Measurements from ENCODE around the gene STIM1. TPM values are rescaled to one million over a fixed set of nuclear protein-coding genes. Genes with fewer than 3 reads are reported as not detected.

The STIM1 gene
- total RNA-seq, 4 donors from 2014 or later = 42.2 to 71.0 (median 51.1) TPM

GRCh38 chr11:3927129-3927796 lies 71.8 kb downstream of the STIM1 start:
- ATAC-seq (ENCODE audit: low FRiP score) (no peak), DNase-seq (ENCODE audit: low spot score) (no peak)
- TF ChIP-seq CTCF (IDR thresholded peaks at IDR 0.05) = no peak

DNA sequence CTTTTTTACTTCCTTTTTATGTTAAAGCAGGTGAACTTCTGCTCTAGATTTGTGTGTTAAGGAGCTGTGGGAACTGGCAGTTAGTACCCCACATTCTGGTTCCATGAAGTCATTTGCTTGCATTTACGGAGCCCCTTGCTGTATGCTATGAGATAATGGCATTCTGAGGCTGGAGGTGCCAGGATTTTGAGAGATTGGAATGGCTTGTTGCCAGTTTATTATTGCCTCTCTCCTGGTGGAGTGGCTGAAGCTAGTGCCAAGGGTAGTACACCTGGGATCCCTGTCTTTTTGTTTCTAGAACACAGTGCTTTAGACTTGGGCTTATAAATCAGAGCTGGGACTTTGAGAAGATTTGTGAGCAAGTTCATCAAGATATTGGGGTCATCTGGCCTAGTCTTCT lies 73.8 kb downstream of the STIM1 start:
- TF ChIP-seq CTCF (IDR thresholded peaks at IDR 0.05) = no peak
- ATAC-seq (ENCODE audit: low FRiP score) (no peak), DNase-seq (ENCODE audit: low spot score) (no peak)

- ATAC-seq (ENCODE audit: low FRiP score) (no peak), DNase-seq (ENCODE audit: low spot score) (no peak)
- TF ChIP-seq CTCF (IDR thresholded peaks at IDR 0.05) = no peak
Observed at GRCh38 chr11:3929649-3930048, 74.2 kb downstream of the STIM1 start.

- no peak for ATAC-seq (ENCODE audit: low FRiP score)
- TF ChIP-seq CTCF (IDR thresholded peaks at IDR 0.05) = no peak
- no peak for DNase-seq (ENCODE audit: low spot score)
Observed at GRCh38 chr11:3932698-3933097, 77.2 kb downstream of the STIM1 start.

GRCh38 chr11:3933165-3933628 lies 77.7 kb downstream of the STIM1 start:
- DNase-seq (ENCODE audit: low spot score) (no peak), ATAC-seq (ENCODE audit: low FRiP score) (no peak)
- TF ChIP-seq CTCF (IDR thresholded peaks at IDR 0.05) = no peak

- TF ChIP-seq CTCF (IDR thresholded peaks at IDR 0.05) = no peak
- DNase-seq (ENCODE audit: low spot score) (no peak), ATAC-seq (ENCODE audit: low FRiP score) (no peak)
Observed at GRCh38 chr11:3934658-3935057, 79.2 kb downstream of the STIM1 start.

GRCh38 chr11:3936517-3936916 lies 81.1 kb downstream of the STIM1 start:
- ATAC-seq (ENCODE audit: low FRiP score) = no peak
- DNase-seq (ENCODE audit: low spot score) = no peak
- TF ChIP-seq CTCF (IDR thresholded peaks at IDR 0.05) = no peak

All from omental fat pad (tissue), 4 donors.